ENCODE data around the gene TTN.

- TF ChIP-seq, protein P1, sequence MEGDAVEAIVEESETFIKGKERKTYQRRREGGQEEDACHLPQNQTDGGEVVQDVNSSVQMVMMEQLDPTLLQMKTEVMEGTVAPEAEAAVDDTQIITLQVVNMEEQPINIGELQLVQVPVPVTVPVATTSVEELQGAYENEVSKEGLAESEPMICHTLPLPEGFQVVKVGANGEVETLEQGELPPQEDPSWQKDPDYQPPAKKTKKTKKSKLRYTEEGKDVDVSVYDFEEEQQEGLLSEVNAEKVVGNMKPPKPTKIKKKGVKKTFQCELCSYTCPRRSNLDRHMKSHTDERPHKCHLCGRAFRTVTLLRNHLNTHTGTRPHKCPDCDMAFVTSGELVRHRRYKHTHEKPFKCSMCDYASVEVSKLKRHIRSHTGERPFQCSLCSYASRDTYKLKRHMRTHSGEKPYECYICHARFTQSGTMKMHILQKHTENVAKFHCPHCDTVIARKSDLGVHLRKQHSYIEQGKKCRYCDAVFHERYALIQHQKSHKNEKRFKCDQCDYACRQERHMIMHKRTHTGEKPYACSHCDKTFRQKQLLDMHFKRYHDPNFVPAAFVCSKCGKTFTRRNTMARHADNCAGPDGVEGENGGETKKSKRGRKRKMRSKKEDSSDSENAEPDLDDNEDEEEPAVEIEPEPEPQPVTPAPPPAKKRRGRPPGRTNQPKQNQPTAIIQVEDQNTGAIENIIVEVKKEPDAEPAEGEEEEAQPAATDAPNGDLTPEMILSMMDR (conservative IDR thresholded peaks at IDR 0.05; ENCODE audit: low read length): no peak
- no peak for TF ChIP-seq EZH2phosphoT487 (IDR thresholded peaks at IDR 0.05; ENCODE audit: borderline replicate concordance)
Measured at GRCh38 chr2:178510384-178510783, 296.8 kb downstream of the TTN start.
